Right atrium auricular region (tissue), 2 donors: Measurements from ENCODE around the gene NBAS. TPM values are rescaled to one million over a fixed set of nuclear protein-coding genes. Genes with fewer than 3 reads are reported as not detected.

Source experiments
- DNase-seq: peaks from one replicate; pipeline ENCODE4 v3.0.0-alpha.2; 2019; ENCODE audit warnings: low spot score
- H3K27ac ChIP-seq, 2 donors: fragments of 200-600 bp; sonication (generic); 1 replicate in 1 of 2; 2 replicates in 1 of 2; pipeline ENCODE4 v1.5.1; 2016 to 2019
- H3K27me3 ChIP-seq, 2 donors: fragments of 200-600 bp; sonication (generic); one replicate each; pipeline versions ENCODE4 v1.5.1 to v1.6.0; 2017 to 2019
- H3K36me3 ChIP-seq: fragments of 200-600 bp; sonication (generic); one replicate; pipeline ENCODE4 v1.5.1; 2016
- H3K4me1 ChIP-seq, 2 donors: fragments of 200-600 bp; sonication (generic); one replicate each; pipeline versions ENCODE4 v1.5.1 to v1.6.0; 2017 to 2019
- H3K4me3 ChIP-seq, 2 donors: fragments of 200-600 bp; sonication (generic); 1 replicate in 1 of 2; 2 replicates in 1 of 2; pipeline ENCODE4 v1.5.1; 2017 to 2019; ENCODE audit warnings: mild to moderate bottlenecking in 1 of 2, moderate library complexity in 1 of 2
- H3K9me3 ChIP-seq, 2 donors: fragments of 200-600 bp; sonication (generic); one replicate each; pipeline ENCODE4 v1.5.1; 2019
- CTCF ChIP-seq, 2 donors: fragments of 200-600 bp; sonication (generic); IDR thresholded peaks; one replicate each; pipeline ENCODE4 v1.5.1; 2019; ENCODE audit warnings: antibody characterized with exemption in 2 of 2
- total RNA-seq, 2 donors: library from RNA; depleted of rRNA; stranded (reverse); fragments of >200 nt; gene quantifications; one replicate each; pipeline ENCODE4 v1.1.0, GENCODE V29; 2016

NBAS gene
- total RNA-seq, 2 donors from 2014 or later = 31.1 to 39.1 TPM

- H3K4me3 ChIP-seq = no peak overlapping the region
- no peak for DNase-seq
- no peak for TF ChIP-seq CTCF (IDR thresholded peaks at IDR 0.05)
- no peaks in the 10 kb centered on the region for H3K4me1 ChIP-seq
- no peak overlapping the region for H3K27ac ChIP-seq
- H3K9me3 ChIP-seq = no peaks in the 10 kb centered on the region
- H3K27me3 ChIP-seq = no peaks in the 10 kb centered on the region
- H3K36me3 ChIP-seq = peaks cover 8% of the 10 kb centered on the region
Measured at GRCh38 chr2:15480552-15480951, 80.6 kb downstream of the NBAS start.

DNA sequence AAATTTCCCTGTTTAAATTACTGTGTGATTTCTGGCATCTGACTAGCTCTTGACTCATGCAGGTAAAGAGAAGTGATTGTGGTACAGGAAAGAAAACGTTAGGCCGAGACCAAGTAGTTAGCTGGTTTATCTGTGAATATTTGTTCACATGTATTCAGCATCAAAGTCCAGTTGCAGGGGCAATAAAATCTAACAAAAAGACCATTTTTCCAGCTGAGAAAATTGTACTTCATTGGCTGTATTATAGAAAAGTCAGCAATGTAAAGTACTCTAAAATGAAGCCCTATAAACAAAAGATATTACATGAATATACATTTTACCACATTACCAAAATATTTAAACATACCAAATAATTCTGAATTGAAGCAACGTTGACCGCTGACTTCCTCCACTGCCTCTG lies 88.3 kb downstream of the NBAS start:
- no peak for TF ChIP-seq CTCF (IDR thresholded peaks at IDR 0.05)
- Histone ChIP-seq H3K4me3 (no peak overlapping the region), H3K27ac (no peak overlapping the region), H3K36me3 (peaks cover 25% of the 10 kb centered on the region), H3K9me3 (no peaks in the 10 kb centered on the region), H3K4me1 (no peaks in the 10 kb centered on the region), H3K27me3 (no peaks in the 10 kb centered on the region)
- DNase-seq = no peak

DNA sequence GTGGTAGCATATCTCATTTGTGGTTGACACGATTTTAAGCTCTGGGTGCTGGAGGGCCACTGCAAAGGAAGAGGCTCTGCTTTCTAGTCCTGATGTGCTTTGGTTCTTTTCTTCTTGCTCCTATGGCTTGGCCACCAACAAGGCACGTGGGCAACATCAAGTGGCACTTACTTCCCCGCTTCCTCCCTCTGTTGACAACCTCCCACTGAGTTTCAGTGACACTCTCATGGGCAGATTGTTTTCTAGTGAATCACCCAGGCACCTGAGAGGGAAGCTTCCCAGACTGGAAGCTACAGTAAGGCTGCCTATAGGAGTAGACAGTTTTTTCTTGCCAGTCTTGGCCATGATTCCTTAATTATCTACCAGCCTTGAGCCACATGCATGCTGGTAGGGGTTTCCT lies 89.0 kb downstream of the NBAS start:
- H3K27me3 ChIP-seq = no peaks in the 10 kb centered on the region
- no peak overlapping the region for H3K4me3 ChIP-seq
- peaks cover 32% of the 10 kb centered on the region for H3K36me3 ChIP-seq
- no peak for DNase-seq
- no peak for TF ChIP-seq CTCF (IDR thresholded peaks at IDR 0.05)
- H3K9me3 ChIP-seq = no peaks in the 10 kb centered on the region
- H3K27ac ChIP-seq = no peak overlapping the region
- H3K4me1 ChIP-seq = no peaks in the 10 kb centered on the region

DNA sequence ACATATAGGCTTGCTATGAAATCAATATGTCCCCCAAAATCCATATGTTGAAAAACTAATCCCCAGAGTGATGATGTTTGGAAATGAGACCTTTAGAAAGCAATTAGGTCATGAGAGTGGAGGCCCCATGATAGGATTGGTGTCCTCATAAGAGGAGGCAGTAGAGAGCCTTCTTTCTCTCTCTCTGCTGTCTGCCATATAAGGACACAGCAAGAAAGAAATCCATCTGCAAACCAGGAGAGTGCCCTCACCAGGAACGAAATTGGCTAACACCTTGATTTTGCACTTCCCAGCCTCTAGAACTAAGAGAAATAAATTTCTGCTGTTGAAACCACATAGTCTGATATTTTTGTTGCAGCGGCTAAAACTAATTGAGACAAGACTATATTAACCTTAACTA lies 89.5 kb downstream of the NBAS start:
- no peak for TF ChIP-seq CTCF (IDR thresholded peaks at IDR 0.05)
- Histone ChIP-seq H3K36me3 (peaks cover 37% of the 10 kb centered on the region), H3K27ac (no peak overlapping the region), H3K9me3 (no peaks in the 10 kb centered on the region), H3K27me3 (no peaks in the 10 kb centered on the region), H3K4me1 (no peaks in the 10 kb centered on the region), H3K4me3 (no peak overlapping the region)
- no peak for DNase-seq

- H3K4me1 ChIP-seq = peaks cover 0 to 4% of the 10 kb centered on the region in 2 donors
- no peaks in the 10 kb centered on the region for H3K27me3 ChIP-seq
- no peak for TF ChIP-seq CTCF (IDR thresholded peaks at IDR 0.05)
- no peak for DNase-seq
- H3K36me3 ChIP-seq = peaks cover 28% of the 10 kb centered on the region
- H3K27ac ChIP-seq = no peak overlapping the region
- H3K4me3 ChIP-seq = no peak overlapping the region
- H3K9me3 ChIP-seq = no peaks in the 10 kb centered on the region
Measured at GRCh38 chr2:15460112-15460620, 101.0 kb downstream of the NBAS start.

- Histone ChIP-seq H3K27ac (no peak overlapping the region), H3K4me3 (no peak overlapping the region), H3K27me3 (no peaks in the 10 kb centered on the region), H3K4me1 (peaks cover 0 to 4% of the 10 kb centered on the region in 2 donors), H3K9me3 (no peaks in the 10 kb centered on the region), H3K36me3 (peaks cover 22% of the 10 kb centered on the region)
- no peak for TF ChIP-seq CTCF (IDR thresholded peaks at IDR 0.05)
- DNase-seq = no peak
Measured at GRCh38 chr2:15458277-15458676, 102.9 kb downstream of the NBAS start.
